ENCODE measurements around the gene PCDH1.

The PCDH1 gene

DNA sequence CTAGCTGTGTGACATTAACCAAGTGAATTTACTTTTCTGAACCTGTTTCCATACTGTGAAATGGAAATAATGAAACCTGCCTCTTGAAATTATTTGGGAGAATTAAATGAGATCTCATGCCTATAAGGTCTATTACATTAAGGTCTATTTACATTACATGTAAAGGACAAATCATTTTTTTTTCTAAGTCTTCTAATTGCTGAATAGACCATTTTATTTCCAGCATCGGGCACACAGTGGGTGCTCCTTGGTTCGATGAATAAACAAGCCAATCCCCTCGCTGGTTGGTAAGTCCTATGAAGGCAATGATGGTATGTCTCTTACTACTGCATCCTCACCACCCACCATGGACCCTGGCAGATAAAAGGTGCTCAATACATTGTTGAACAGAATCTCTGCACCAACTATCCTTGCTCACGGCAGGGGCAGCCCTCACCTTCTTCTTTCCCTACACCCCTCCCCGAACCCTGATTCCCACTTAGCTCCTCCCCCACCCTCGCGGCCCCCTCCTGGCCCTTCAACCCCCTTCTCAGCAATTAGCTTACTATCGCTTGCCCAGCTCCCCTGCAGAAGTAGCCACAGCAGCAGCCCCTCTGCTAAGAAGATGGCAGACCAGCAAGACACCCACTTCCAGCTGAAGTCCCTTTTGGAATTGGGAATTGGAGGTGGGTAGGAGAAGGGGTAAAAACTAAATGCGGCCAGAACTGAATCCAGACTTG lies 3.0 kb downstream of the PCDH1 start:
- Histone ChIP-seq H4K20me1 (ENCODE audit: insufficient read depth, low read length, poor library complexity, severe bottlenecking) (no peaks in the 10 kb centered on the region), H3K4me1 (ENCODE audit: insufficient read depth, low read length, poor library complexity, severe bottlenecking) (peaks cover 25% of the 10 kb centered on the region)

DNA sequence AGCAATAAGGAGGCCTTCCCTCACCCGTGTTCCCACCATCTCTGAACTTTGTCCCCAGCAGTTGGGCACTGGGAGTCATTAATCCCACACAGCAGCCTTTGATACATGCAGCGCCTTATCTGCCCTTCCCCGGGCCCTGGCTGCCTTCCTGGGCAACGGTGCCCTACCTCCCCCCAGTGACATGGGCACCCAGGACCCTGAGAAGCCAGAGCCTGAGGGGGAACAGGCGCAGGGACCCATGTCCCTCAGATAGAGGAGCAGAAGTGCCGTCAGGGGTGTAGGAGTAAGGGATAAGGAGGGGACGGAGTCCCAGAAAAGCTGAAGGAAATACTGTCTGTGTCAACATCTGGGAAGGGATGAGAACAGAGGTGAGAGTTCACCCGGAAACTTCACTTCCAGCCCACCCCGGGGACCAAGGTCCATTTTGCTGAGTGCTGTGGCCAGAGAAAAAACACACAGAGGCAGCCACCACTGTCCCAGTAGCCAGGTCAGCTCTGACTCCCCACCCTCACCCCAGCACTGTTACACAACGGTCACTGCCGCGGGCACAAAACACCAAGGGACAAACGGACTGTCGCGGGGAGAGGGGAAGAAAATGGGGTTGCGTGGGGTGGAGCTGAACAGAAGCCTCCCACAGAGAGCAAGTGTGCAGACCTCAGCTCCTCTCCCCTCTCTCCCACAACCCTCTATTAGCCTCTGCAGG lies 3.8 kb downstream of the PCDH1 start:
- Histone ChIP-seq H3K4me3 (ENCODE audit: low read length, poor library complexity, severe bottlenecking) (no peak overlapping the region), H3K9me2 (replicated peaks; ENCODE audit: low read depth, low read length) (no peaks in the 10 kb centered on the region), H3K9ac (ENCODE audit: low read depth, low read length, poor library complexity, severe bottlenecking) (no peak overlapping the region), H3K4me1 (ENCODE audit: insufficient read depth, low read length, poor library complexity, severe bottlenecking) (peaks cover 18% of the 10 kb centered on the region), H3K36me3 (ENCODE audit: insufficient read depth, low read length) (no peaks in the 10 kb centered on the region), H3K79me2 (ENCODE audit: insufficient read depth, low read length) (no peaks in the 10 kb centered on the region), H2AFZ (ENCODE audit: low read length) (no peak overlapping the region), H3K4me2 (ENCODE audit: low read depth, low read length, poor library complexity, severe bottlenecking) (no peak overlapping the region), H3K9me3 (ENCODE audit: insufficient read depth, low read depth, low read length) (no peaks in the 10 kb centered on the region), H3F3A (ENCODE audit: low read depth) (no peaks in the 10 kb centered on the region), H4K20me1 (ENCODE audit: insufficient read depth, low read length, poor library complexity, severe bottlenecking) (no peaks in the 10 kb centered on the region), H3K27me3 (ENCODE audit: insufficient read depth, low read length, poor library complexity, severe bottlenecking) (no peaks in the 10 kb centered on the region)
- TF ChIP-seq EZH2phosphoT487 (IDR thresholded peaks at IDR 0.05; ENCODE audit: borderline replicate concordance) = no peak
- TF ChIP-seq, protein P1, sequence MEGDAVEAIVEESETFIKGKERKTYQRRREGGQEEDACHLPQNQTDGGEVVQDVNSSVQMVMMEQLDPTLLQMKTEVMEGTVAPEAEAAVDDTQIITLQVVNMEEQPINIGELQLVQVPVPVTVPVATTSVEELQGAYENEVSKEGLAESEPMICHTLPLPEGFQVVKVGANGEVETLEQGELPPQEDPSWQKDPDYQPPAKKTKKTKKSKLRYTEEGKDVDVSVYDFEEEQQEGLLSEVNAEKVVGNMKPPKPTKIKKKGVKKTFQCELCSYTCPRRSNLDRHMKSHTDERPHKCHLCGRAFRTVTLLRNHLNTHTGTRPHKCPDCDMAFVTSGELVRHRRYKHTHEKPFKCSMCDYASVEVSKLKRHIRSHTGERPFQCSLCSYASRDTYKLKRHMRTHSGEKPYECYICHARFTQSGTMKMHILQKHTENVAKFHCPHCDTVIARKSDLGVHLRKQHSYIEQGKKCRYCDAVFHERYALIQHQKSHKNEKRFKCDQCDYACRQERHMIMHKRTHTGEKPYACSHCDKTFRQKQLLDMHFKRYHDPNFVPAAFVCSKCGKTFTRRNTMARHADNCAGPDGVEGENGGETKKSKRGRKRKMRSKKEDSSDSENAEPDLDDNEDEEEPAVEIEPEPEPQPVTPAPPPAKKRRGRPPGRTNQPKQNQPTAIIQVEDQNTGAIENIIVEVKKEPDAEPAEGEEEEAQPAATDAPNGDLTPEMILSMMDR (conservative IDR thresholded peaks at IDR 0.05; ENCODE audit: low read length) = no peak

More for the DNA sequence above, 3.0 kb downstream of the PCDH1 start:
- Histone ChIP-seq H3K79me2 (ENCODE audit: insufficient read depth, low read length) (no peaks in the 10 kb centered on the region), H3K4me2 (ENCODE audit: low read depth, low read length, poor library complexity, severe bottlenecking) (peak overlapping the region; percentile 82), H3K27me3 (ENCODE audit: insufficient read depth, low read length, poor library complexity, severe bottlenecking) (no peaks in the 10 kb centered on the region), H3F3A (ENCODE audit: low read depth) (no peaks in the 10 kb centered on the region), H2AFZ (ENCODE audit: low read length) (peak overlapping the region; percentile 83), H3K4me3 (ENCODE audit: low read length, poor library complexity, severe bottlenecking) (peak overlapping the region; percentile 70), H3K9ac (ENCODE audit: low read depth, low read length, poor library complexity, severe bottlenecking) (no peak overlapping the region), H3K9me3 (ENCODE audit: insufficient read depth, low read depth, low read length) (no peaks in the 10 kb centered on the region), H3K36me3 (ENCODE audit: insufficient read depth, low read length) (no peaks in the 10 kb centered on the region), H3K9me2 (replicated peaks; ENCODE audit: low read depth, low read length) (no peaks in the 10 kb centered on the region)
- no peak for TF ChIP-seq EZH2phosphoT487 (IDR thresholded peaks at IDR 0.05; ENCODE audit: borderline replicate concordance)
- TF ChIP-seq, protein P1 (conservative IDR thresholded peaks at IDR 0.05; ENCODE audit: low read length) = no peak

DNA sequence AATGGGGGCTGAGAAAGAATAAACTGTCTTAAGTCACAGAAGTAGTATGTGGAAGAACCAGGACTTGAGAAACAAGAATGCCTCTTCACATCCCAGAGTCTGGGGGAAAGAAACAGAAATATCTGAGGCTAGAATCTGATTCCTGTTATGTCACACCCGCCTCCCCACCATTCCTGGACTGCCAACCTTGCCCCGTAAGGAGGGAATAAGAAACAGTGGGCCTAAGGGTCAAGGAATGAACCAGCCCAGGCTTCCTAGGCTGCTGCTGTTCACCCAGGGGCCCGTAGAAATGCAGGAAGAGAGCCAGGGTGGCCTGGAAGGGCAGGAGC lies 4.3 kb downstream of the PCDH1 start:
- Histone ChIP-seq H4K20me1 (ENCODE audit: insufficient read depth, low read length, poor library complexity, severe bottlenecking) (no peaks in the 10 kb centered on the region), H3K4me2 (ENCODE audit: low read depth, low read length, poor library complexity, severe bottlenecking) (no peak overlapping the region), H2AFZ (ENCODE audit: low read length) (no peak overlapping the region), H3K9ac (ENCODE audit: low read depth, low read length, poor library complexity, severe bottlenecking) (no peak overlapping the region), H3K9me2 (replicated peaks; ENCODE audit: low read depth, low read length) (no peaks in the 10 kb centered on the region), H3K36me3 (ENCODE audit: insufficient read depth, low read length) (no peaks in the 10 kb centered on the region), H3K9me3 (ENCODE audit: insufficient read depth, low read depth, low read length) (no peaks in the 10 kb centered on the region), H3K27me3 (ENCODE audit: insufficient read depth, low read length, poor library complexity, severe bottlenecking) (no peaks in the 10 kb centered on the region), H3K79me2 (ENCODE audit: insufficient read depth, low read length) (no peaks in the 10 kb centered on the region), H3K4me1 (ENCODE audit: insufficient read depth, low read length, poor library complexity, severe bottlenecking) (peaks cover 16% of the 10 kb centered on the region), H3K4me3 (ENCODE audit: low read length, poor library complexity, severe bottlenecking) (no peak overlapping the region), H3F3A (ENCODE audit: low read depth) (no peaks in the 10 kb centered on the region)
- no peak for TF ChIP-seq EZH2phosphoT487 (IDR thresholded peaks at IDR 0.05; ENCODE audit: borderline replicate concordance)
- TF ChIP-seq, protein P1 (conservative IDR thresholded peaks at IDR 0.05; ENCODE audit: low read length) = no peak
